Sigmoid colon (tissue), 7 donors: ENCODE measurements around the gene CTIF. TPM values are rescaled to one million over a fixed set of nuclear protein-coding genes. Genes with fewer than 3 reads are reported as not detected.

Source experiments
- DNase-seq: peaks from one replicate; pipeline ENCODE4 v3.0.0-alpha.2; 2019
- H3K27ac ChIP-seq, 4 donors: fragments of 200-600 bp; sonication (generic); one replicate each; pipeline ENCODE4 v1.5.1; 2016 to 2019; ENCODE audit warnings: mild to moderate bottlenecking in 1 of 4
- H3K27me3 ChIP-seq, 3 donors: fragments of 200-600 bp; sonication (generic); one replicate each; pipeline ENCODE4 v1.5.1; 2019; ENCODE audit warnings: mild to moderate bottlenecking in 1 of 3
- H3K36me3 ChIP-seq, 4 donors: fragments of 200-600 bp; sonication (generic); one replicate each; pipeline ENCODE4 v1.5.1; 2016 to 2019
- H3K4me1 ChIP-seq, 4 donors: fragments of 200-600 bp; sonication (generic); one replicate each; pipeline ENCODE4 v1.5.1; 2017 to 2019
- H3K4me3 ChIP-seq, 4 donors: fragments of 200-600 bp; sonication (generic); one replicate each; pipeline ENCODE4 v1.5.1; 2017 to 2019; ENCODE audit warnings: mild to moderate bottlenecking in 2 of 4, moderate library complexity in 1 of 4
- H3K9me3 ChIP-seq, 4 donors: fragments of 200-600 bp in 3 of 4; sonication (generic) in 3 of 4; one replicate each; pipeline versions ENCODE4 v1.5.1 to v1.6.1; 2013 to 2019
- CTCF ChIP-seq, 4 experiments: fragments of 450-650 bp in 3 of 4; fragments of 200-600 bp in 1 of 4; IDR thresholded peaks; one replicate each; pipeline ENCODE4 v1.5.1; 2016 to 2019; ENCODE audit warnings: antibody characterized with exemption in 4 of 4, mild to moderate bottlenecking in 3 of 4, moderate library complexity in 2 of 4
- EP300 ChIP-seq, 4 donors: sonication (generic); formaldehyde crosslinking; IDR thresholded peaks; one replicate each; pipeline ENCODE4 v1.6.1; 2017; ENCODE audit warnings: antibody characterized with exemption in 4 of 4
- POLR2A ChIP-seq, 2 donors: fragments of 450-650 bp; IDR thresholded peaks; one replicate each; pipeline ENCODE4 v1.6.1; 2016; ENCODE audit warnings: antibody characterized with exemption in 2 of 2, mild to moderate bottlenecking in 2 of 2, moderate library complexity in 2 of 2
- POLR2AphosphoS5 ChIP-seq, 4 donors: sonication (generic); formaldehyde crosslinking; IDR thresholded peaks; one replicate each; pipeline ENCODE4 v1.6.1; 2017; ENCODE audit warnings: antibody characterized with exemption in 4 of 4
- WGBS, 2 donors: extraction: QIAGEN DNeasy Blood & Tissue Kit; methylation state at CpG; one replicate each; pipeline ENCODE4 v1.1.7; 2013; 5-methylcytosine and 5-hydroxymethylcytosine counted together
- intact Hi-C: fragments of 100-400 bp; cut with DNase I; formaldehyde crosslinking; loops from one replicate; pipeline ENCODE4 v1.15.1; 2023
- polyA plus RNA-seq, 3 donors: library from polyadenylated mRNA; stranded (reverse); fragments of 200-250 nt; gene quantifications; one replicate each; pipeline ENCODE4 v1.2.3, GENCODE V29; 2013
- total RNA-seq, 4 donors: library from RNA; depleted of rRNA; stranded (reverse); fragments of >200 nt; gene quantifications; one replicate each; pipeline ENCODE4 v1.1.0, GENCODE V29; 2016
- donor health status: healthy with polysubstance abuse.
- donor health status: Bipolar disorder and iron deficiency.
- donor health status: healthy.

The CTIF gene
- total and polyA plus RNA-seq, 7 donors: 3.6 to 65.9 (median 22.5) TPM

- Histone ChIP-seq H3K27ac (no peak overlapping the region), H3K4me1 (peaks cover 0 to 16% (median 0%) of the 10 kb centered on the region in 4 donors), H3K36me3 (peaks cover 0 to 6% (median 0%) of the 10 kb centered on the region in 4 donors), H3K27me3 (no peaks in the 10 kb centered on the region), H3K4me3 (no peak overlapping the region), H3K9me3 (no peaks in the 10 kb centered on the region)
- 96 to 97% methylated on average over 8 of the region's 8 CpGs for WGBS, 2 donors
- no peak for TF ChIP-seq EP300 (IDR thresholded peaks at IDR 0.05)
- no peak for TF ChIP-seq POLR2AphosphoS5 (IDR thresholded peaks at IDR 0.05)
- TF ChIP-seq CTCF (IDR thresholded peaks at IDR 0.05): no peak
- no peak for TF ChIP-seq POLR2A (IDR thresholded peaks at IDR 0.05)
- DNase-seq: no peak
- intact Hi-C loops: no loop called here
These were observed 157.4 kb downstream of the CTIF start for GRCh38 chr18:48696218-48696617.

DNA sequence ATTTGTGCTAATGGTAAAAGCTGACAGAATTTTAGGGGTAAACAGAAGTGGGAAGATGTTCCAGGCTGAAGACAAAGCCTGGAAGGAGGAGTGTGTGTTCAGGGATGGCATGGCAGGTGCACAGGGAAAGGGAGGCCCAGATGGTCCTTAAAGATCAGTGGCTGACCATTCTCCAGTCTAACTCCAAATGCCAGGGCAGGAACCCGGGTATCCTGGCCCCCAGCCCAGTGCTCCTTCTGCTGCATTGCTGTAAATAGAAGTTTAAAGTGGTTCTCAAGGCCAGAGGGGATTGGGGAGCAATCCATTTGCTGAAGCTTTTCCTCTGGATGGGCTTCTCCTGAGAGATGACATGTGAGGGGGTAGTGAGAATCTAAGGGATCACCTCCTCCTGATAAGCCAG, 158.6 kb downstream of the CTIF start:
- DNase-seq: no peak
- no peak for TF ChIP-seq CTCF (IDR thresholded peaks at IDR 0.05)
- no peak for TF ChIP-seq POLR2A (IDR thresholded peaks at IDR 0.05)
- TF ChIP-seq EP300 (IDR thresholded peaks at IDR 0.05): no peak
- no peak for TF ChIP-seq POLR2AphosphoS5 (IDR thresholded peaks at IDR 0.05)
- no peaks in the 10 kb centered on the region for H3K27me3 ChIP-seq
- H3K4me3 ChIP-seq: no peak overlapping the region
- intact Hi-C loops: no loop called here
- WGBS, 2 donors: 60 to 71% methylated on average over 1 of the region's 1 CpG
- H3K36me3 ChIP-seq: peaks cover 0 to 5% (median 0%) of the 10 kb centered on the region in 4 donors
- no peaks in the 10 kb centered on the region for H3K9me3 ChIP-seq
- peaks cover 0 to 16% (median 0%) of the 10 kb centered on the region in 4 donors for H3K4me1 ChIP-seq
- no peak overlapping the region for H3K27ac ChIP-seq

DNA sequence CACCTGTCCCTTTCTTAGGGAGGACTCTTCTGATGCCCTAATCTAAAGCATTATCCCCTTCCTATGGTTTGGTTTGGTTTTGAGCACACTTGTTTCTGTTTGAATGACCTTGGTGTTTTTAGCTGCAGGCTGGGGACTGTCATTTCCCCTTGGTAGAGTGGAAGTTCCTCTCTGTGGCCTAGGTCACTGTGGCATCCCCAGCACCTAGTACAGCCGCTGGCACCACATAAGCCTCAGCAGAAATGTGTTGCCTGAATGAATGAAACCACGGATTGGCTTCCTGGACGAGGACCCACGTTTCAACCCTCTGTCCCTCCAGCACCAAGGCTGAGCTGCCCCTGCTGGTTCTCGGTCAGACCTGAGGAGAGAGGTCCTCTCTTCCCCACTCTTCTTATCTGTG, 159.9 kb downstream of the CTIF start:
- intact Hi-C loops: no loop called here
- TF ChIP-seq EP300 (IDR thresholded peaks at IDR 0.05): no peak
- TF ChIP-seq POLR2AphosphoS5 (IDR thresholded peaks at IDR 0.05): no peak
- no peak for TF ChIP-seq POLR2A (IDR thresholded peaks at IDR 0.05)
- TF ChIP-seq CTCF (IDR thresholded peaks at IDR 0.05): no peak
- peaks cover 0 to 5% (median 0%) of the 10 kb centered on the region in 4 donors for H3K36me3 ChIP-seq
- H3K27me3 ChIP-seq: no peaks in the 10 kb centered on the region
- H3K4me3 ChIP-seq: no peak overlapping the region
- DNase-seq: no peak
- peaks cover 0 to 12% (median 0%) of the 10 kb centered on the region in 4 donors for H3K4me1 ChIP-seq
- 63 to 88% methylated on average over 5 of the region's 5 CpGs for WGBS, 2 donors
- H3K9me3 ChIP-seq: no peaks in the 10 kb centered on the region
- H3K27ac ChIP-seq: no peak overlapping the region

DNA sequence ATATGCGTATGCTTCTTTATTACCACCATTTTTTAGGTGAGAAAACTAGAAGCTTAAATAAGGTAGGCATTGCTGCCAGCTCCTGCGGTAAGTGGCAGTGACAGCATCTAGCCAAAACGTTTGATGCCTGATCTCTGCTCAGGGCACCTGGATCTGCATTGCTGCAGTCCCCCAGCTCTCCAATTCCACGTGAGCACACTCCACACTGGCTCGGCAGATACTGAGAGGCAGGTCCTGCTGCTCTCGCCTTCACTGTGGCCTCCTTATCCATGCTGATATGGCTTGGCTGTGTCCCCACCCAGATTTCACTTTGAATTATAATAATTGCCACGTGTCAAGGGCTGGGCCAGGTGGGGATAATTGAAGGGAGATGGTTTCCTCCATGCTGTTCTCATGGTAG, 160.9 kb downstream of the CTIF start:
- DNase-seq: no peak
- intact Hi-C loops: no loop called here
- Histone ChIP-seq H3K27me3 (no peaks in the 10 kb centered on the region), H3K4me3 (no peak overlapping the region), H3K36me3 (peaks cover 0 to 5% (median 0%) of the 10 kb centered on the region in 4 donors), H3K4me1 (peaks cover 0 to 5% (median 0%) of the 10 kb centered on the region in 4 donors), H3K27ac (no peak overlapping the region), H3K9me3 (no peaks in the 10 kb centered on the region)
- TF ChIP-seq EP300 (IDR thresholded peaks at IDR 0.05): no peak
- no peak for TF ChIP-seq CTCF (IDR thresholded peaks at IDR 0.05)
- TF ChIP-seq POLR2A (IDR thresholded peaks at IDR 0.05): no peak
- TF ChIP-seq POLR2AphosphoS5 (IDR thresholded peaks at IDR 0.05): no peak
- WGBS, 2 donors: 83 to 89% methylated on average over 7 of the region's 7 CpGs

- no peak overlapping the region for H3K27ac ChIP-seq
These were observed 161.6 kb downstream of the CTIF start for GRCh38 chr18:48700446-48700845.

More at GRCh38 chr18:48700446-48700845, 161.6 kb downstream of the CTIF start:
- H3K4me1 ChIP-seq: peaks cover 0 to 5% (median 0%) of the 10 kb centered on the region in 4 donors
- peaks cover 0 to 6% (median 0%) of the 10 kb centered on the region in 4 donors for H3K36me3 ChIP-seq
- H3K9me3 ChIP-seq: no peaks in the 10 kb centered on the region
- TF ChIP-seq CTCF (IDR thresholded peaks at IDR 0.05) (no peak), EP300 (IDR thresholded peaks at IDR 0.05) (no peak), POLR2AphosphoS5 (IDR thresholded peaks at IDR 0.05) (no peak), POLR2A (IDR thresholded peaks at IDR 0.05) (no peak)
- 94 to 98% methylated on average over 9 of the region's 9 CpGs for WGBS, 2 donors
- no peak for DNase-seq
- H3K27me3 ChIP-seq: no peaks in the 10 kb centered on the region
- no peak overlapping the region for H3K4me3 ChIP-seq
- intact Hi-C loops: no loop called here
